Tibial artery (tissue), 4 donors: ENCODE data around the gene MGAT4A.
A peak's percentile ranks its signal among the peaks of the same experiment; 100 is the strongest.

Experiments used
- DNase-seq, 2 donors: peaks; one replicate each; pipeline ENCODE4 v3.0.0-alpha.2; 2019
- H3K27ac ChIP-seq, 2 donors: fragments of 200-600 bp; sonication (generic) in 1 of 2; 1 replicate in 1 of 2; 2 replicates in 1 of 2; pipeline ENCODE4 v1.5.1; 2018 to 2019; ENCODE audit warnings: mild to moderate bottlenecking in 1 of 2
- H3K27me3 ChIP-seq, 2 donors: fragments of 200-600 bp; sonication (generic) in 1 of 2; one replicate each; pipeline versions ENCODE4 v1.5.1 to v1.6.0; 2016 to 2019
- H3K36me3 ChIP-seq, 3 donors: fragments of 200-600 bp; sonication (generic) in 2 of 3; one replicate each; pipeline ENCODE4 v1.5.1; 2016 to 2019; ENCODE audit warnings: mild to moderate bottlenecking in 2 of 3
- H3K4me1 ChIP-seq, 4 donors: fragments of 200-600 bp; sonication (generic) in 2 of 4; 1 replicate in 3 of 4; 2 replicates in 1 of 4; pipeline ENCODE4 v1.5.1; 2016 to 2019
- H3K4me3 ChIP-seq, 2 donors: fragments of 200-600 bp; sonication (generic) in 1 of 2; 1 replicate in 1 of 2; 2 replicates in 1 of 2; pipeline ENCODE4 v1.5.1; 2018 to 2019; ENCODE audit warnings: mild to moderate bottlenecking in 2 of 2
- H3K9me3 ChIP-seq, 3 donors: fragments of 200-600 bp; sonication (generic) in 1 of 3; one replicate each; pipeline ENCODE4 v1.5.1; 2016 to 2019
- CTCF ChIP-seq, 2 experiments: fragments of 200-600 bp in 1 of 2; fragments of 450-650 bp in 1 of 2; IDR thresholded peaks; one replicate each; pipeline ENCODE4 v1.5.1; 2017 to 2019; ENCODE audit warnings: antibody characterized with exemption in 2 of 2, mild to moderate bottlenecking in 1 of 2, moderate library complexity in 1 of 2
- intact Hi-C: fragments of 100-400 bp; cut with DNase I; formaldehyde crosslinking; loops from one replicate; pipeline ENCODE4 v1.15.0; 2023; ENCODE audit warnings: low total_unique reads

The MGAT4A gene

GRCh38 chr2:98643496-98644100, 87.3 kb downstream of the MGAT4A start:
- Histone ChIP-seq H3K4me3 (no peak overlapping the region), H3K4me1 (no peaks in the 10 kb centered on the region), H3K27ac (no peak overlapping the region), H3K9me3 (no peaks in the 10 kb centered on the region), H3K27me3 (no peaks in the 10 kb centered on the region), H3K36me3 (peaks cover 7 to 30% (median 20%) of the 10 kb centered on the region in 3 donors)
- no peak for TF ChIP-seq CTCF (IDR thresholded peaks at IDR 0.05)
- intact Hi-C loops, result no loop called here
- DNase-seq, result no peak

GRCh38 chr2:98637401-98638147, 93.4 kb downstream of the MGAT4A start:
- DNase-seq, result no peak
- intact Hi-C loops, result no loop called here
- H3K27me3 ChIP-seq, result no peaks in the 10 kb centered on the region
- no peak for TF ChIP-seq CTCF (IDR thresholded peaks at IDR 0.05)
- H3K4me3 ChIP-seq, result no peak overlapping the region
- H3K9me3 ChIP-seq, result no peaks in the 10 kb centered on the region
- peaks cover 38 to 55% (median 39%) of the 10 kb centered on the region in 3 donors for H3K36me3 ChIP-seq
- no peaks in the 10 kb centered on the region for H3K4me1 ChIP-seq
- H3K27ac ChIP-seq, result no peak overlapping the region

GRCh38 chr2:98634406-98635092, 96.4 kb downstream of the MGAT4A start:
- TF ChIP-seq CTCF (IDR thresholded peaks at IDR 0.05), result no peak
- peaks cover 50 to 61% (median 57%) of the 10 kb centered on the region in 3 donors for H3K36me3 ChIP-seq
- no peak overlapping the region for H3K4me3 ChIP-seq
- no peaks in the 10 kb centered on the region for H3K4me1 ChIP-seq
- intact Hi-C loops, result no loop called here
- no peak for DNase-seq
- no peaks in the 10 kb centered on the region for H3K27me3 ChIP-seq
- H3K9me3 ChIP-seq, result no peaks in the 10 kb centered on the region
- H3K27ac ChIP-seq, result no peak overlapping the region

- peaks cover 37 to 58% (median 41%) of the 10 kb centered on the region in 3 donors for H3K36me3 ChIP-seq
- intact Hi-C loops, result no loop called here
- no peak for TF ChIP-seq CTCF (IDR thresholded peaks at IDR 0.05)
- no peak for DNase-seq
- H3K9me3 ChIP-seq, result no peaks in the 10 kb centered on the region
- H3K4me1 ChIP-seq, result no peaks in the 10 kb centered on the region
- H3K4me3 ChIP-seq, result no peak overlapping the region
- no peak overlapping the region for H3K27ac ChIP-seq
- no peaks in the 10 kb centered on the region for H3K27me3 ChIP-seq
Measured at GRCh38 chr2:98632351-98632750, 98.6 kb downstream of the MGAT4A start.

- Histone ChIP-seq H3K4me1 (no peaks in the 10 kb centered on the region), H3K27ac (no peak overlapping the region), H3K4me3 (no peak overlapping the region), H3K27me3 (no peaks in the 10 kb centered on the region), H3K36me3 (peaks cover 0 to 29% (median 7%) of the 10 kb centered on the region in 3 donors), H3K9me3 (no peaks in the 10 kb centered on the region)
- intact Hi-C loops, result no loop called here
- TF ChIP-seq CTCF (IDR thresholded peaks at IDR 0.05), result no peak
- DNase-seq, result peak in 1 of 2 donors; percentile 69
Measured at GRCh38 chr2:98623657-98624056, 107.3 kb downstream of the MGAT4A start.
